GM19397 (cell line): ENCODE results near the gene PTX3.

Experiments used
- ATAC-seq: cut with Tn5 transposase; IDR thresholded peaks from one replicate; pipeline ENCODE4 v1.9.1; 2021; ENCODE audit warnings: mild to moderate bottlenecking, moderate library complexity; ENCODE audit not compliant: unreplicated experiment

Gene PTX3

GRCh38 chr3:157436583-157437291, at the start of gene PTX3:
Gene PTX3, plus strand, starts transcription at chr3:157436850. Its CDS starts 84 bp downstream, at chr3:157436934.
- ATAC-seq, result no peak

GRCh38 chr3:157387708-157388435, 48.8 kb upstream of the PTX3 start:
- no peak for ATAC-seq

GRCh38 chr3:157388976-157389375, 47.7 kb upstream of the PTX3 start:
- ATAC-seq, result no peak

DNA sequence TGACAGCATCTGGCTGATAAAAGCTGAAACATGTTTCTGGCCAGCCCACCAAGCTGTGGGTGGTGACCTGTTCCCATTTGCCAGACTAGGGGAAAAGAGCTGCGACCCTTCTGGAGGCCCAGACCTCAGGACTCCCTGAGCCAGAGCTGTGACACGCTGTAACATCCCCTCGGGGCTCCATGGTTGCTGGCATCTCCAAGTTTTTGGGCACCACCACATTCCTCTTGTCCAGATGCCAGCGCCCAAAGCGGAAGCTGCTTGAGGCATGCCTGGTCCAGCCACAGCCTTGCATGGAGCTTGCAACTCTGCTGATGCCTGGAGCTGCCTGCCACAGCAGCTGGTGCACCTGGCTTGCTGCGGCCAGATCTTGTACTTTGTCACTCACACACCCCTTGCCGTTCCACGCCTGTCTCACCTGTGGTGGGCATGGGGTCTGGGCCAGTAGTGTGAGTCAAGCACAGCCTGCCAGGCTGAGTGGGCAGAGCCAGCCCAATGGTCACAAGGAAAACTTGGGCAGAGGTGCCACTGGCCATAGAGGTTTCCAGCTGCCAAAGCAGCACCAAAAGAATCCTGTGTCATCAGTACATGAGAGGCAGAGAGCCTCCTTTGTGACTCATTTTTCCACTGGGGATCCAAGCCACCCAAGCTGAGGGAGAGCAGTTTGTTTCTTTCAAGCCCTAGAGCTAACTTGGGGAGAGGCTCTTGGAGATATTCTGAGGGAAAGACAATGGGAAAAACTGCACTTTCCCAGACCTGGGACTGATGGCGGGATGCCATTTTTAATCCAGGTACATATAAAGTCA, 45.7 kb upstream of the PTX3 start:
- ATAC-seq, result no peak

GRCh38 chr3:157392104-157392503, 44.5 kb upstream of the PTX3 start:
- no peak for ATAC-seq

GRCh38 chr3:157393113-157393512, 43.5 kb upstream of the PTX3 start:
- no peak for ATAC-seq

- ATAC-seq, result no peak
Observed at GRCh38 chr3:157394411-157394810, 42.2 kb upstream of the PTX3 start.

DNA sequence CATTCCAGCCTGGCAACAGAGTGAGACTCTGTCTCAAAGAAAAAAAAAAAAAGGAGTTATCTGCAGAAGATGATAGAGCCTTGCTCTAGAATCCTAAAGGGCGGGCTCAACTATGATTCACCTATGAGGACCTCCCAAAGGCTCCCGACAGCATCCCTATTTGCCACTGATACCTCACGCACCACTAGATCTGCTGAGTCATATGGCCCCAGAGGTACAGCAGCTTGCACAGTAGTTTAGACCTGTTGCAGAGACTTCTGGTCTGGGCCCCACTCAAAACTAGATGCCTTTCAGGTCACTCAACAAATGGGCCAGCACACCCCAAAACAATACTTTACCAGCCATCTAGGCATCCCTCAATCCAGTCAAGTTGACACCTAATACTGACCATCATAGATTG, 38.1 kb upstream of the PTX3 start:
- no peak for ATAC-seq

DNA sequence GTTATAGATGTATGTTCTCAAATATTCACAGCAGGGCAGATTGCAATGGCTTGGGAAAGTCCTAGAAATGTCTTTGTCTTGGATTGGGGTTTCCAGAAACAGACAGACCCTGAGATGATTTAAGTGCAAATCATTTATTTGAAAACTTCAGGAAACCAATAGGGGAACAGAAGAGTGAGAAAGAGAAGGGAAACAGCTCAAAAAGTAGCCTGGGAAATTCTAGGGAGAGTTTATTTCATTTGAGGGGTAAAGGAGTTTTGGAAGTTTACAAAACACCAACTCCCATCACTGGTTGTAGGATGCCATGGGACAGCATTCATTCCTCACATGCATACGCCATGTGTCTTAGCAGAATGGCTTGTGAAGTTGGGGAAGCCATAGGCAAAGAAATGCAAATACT, 32.3 kb upstream of the PTX3 start:
- ATAC-seq, result no peak

DNA sequence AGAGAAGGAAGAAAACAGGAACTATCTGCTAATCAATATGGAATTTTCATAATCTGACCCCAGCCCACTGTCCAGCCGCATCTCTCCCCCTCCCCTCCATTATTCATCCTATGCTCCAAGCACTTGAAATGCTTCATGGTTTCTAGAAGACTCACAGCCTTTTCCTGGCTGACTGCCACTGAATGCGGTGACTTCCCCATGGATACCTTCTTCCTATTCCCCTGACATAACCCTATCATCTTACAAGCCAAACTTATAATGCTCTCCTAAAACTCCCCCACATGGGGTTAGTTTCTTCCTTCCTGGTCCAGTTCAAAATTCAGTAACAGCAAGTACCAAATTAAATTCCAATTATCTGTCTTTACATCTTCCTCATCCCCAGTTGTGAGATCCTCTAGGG, 31.2 kb upstream of the PTX3 start:
- ATAC-seq, result no peak

- ATAC-seq, result no peak
Observed at GRCh38 chr3:157406394-157406793, 30.3 kb upstream of the PTX3 start.

GRCh38 chr3:157407769-157408168, 28.9 kb upstream of the PTX3 start:
- ATAC-seq, result no peak

GRCh38 chr3:157408499-157409149, 28.0 kb upstream of the PTX3 start:
- no peak for ATAC-seq

DNA sequence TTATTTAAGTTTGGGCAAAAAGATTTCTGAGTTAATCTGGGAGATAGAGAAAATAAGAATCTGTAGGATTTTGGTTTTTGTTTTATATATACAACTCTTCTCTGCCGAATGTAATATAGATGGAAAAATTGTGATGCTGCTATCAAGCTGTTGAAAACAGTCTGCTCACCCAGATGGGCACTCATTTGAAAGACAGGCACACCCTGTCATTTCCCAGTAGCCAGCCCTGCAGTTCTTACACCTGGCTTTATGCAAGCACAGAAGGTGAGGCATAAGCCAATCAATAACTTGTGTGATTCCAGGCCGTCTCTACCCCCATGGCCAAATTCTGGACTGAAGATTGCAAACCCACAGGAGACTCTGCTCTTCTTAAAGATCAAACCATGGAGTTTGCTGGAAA, 27.1 kb upstream of the PTX3 start:
- ATAC-seq, result no peak

DNA sequence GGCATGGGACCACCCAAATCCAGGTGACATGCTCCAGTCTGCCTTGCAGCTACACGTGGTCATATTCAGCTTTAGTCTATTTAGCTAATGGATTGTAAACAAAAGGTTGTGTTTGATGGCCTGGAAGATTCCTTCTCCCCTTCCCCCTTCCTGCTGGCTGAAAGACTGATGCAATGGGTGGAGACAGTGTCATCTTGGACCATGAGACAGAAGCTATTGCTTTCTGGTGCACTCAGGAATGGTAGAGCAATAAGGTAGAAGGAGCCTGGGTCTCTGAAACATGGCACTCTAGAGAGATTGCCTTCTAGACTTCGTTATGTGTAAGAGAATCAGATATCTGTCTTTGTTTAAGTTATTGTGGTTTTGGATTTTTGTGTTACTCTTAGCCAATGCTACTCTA, 25.7 kb upstream of the PTX3 start:
- no peak for ATAC-seq

DNA sequence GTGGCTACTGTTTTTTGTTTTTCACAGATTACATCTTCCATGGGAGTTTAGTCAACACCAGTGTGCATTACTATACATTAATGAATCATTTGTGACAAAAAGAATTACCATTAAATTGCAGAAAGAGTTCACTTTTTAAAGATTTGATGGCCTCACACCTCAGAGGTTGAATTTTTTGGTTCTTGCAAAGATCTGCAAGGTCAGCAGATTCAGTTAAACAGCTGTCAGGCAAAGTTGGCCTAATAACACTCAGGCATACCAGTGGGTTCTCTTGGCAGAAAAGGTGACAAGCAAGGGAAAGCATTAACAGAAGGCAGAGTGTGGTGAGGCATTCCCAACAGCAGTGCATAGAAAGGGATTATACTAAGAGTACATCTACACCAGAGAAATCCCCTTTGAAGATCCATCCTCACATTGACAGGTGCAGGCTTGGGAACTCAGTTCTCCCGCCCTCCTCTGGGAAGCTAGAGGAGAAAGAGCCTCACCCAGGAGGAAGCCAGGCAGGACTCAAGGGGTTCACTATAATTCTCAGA, 24.3 kb upstream of the PTX3 start:
- no peak for ATAC-seq

DNA sequence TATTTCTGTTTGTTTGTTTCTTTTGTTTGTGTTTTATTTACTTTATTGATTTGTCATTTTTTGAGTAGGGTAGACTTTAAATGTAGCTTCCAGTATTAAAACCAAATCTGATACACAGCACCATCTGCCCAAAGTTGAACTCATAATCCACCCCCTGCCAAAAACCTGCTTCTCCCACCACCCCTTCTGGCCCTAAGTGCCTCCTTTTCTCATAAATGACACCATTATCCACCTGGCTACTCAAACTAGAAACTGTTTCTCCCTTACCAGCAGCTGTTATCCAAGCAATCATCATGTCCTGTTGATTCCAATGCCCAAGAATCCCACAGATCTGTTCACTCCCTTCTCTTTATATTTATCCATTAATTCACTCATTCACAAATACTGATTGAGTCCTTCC, 21.8 kb upstream of the PTX3 start:
- no peak for ATAC-seq

- ATAC-seq, result no peak
Observed at GRCh38 chr3:157416347-157417087, 20.1 kb upstream of the PTX3 start.

DNA sequence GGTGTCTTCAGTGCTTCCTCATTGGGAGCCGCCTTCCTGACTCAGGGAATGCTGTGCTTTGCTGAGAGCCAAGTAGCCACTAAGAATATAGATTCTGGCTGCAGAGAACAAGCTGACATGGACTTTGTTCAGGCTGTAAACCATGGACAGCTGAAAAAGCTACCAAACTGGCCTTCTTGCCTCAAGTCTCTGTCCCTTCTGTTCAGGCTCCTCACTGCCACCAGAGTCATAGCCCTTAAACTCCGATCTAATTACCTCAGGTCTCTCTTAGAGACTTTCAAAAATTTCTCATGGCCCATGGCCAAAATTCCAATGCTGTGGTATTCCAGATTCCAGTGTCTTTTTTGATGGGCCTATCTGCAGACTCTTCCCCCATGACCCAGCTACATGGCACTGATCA, 19.4 kb upstream of the PTX3 start:
- no peak for ATAC-seq

DNA sequence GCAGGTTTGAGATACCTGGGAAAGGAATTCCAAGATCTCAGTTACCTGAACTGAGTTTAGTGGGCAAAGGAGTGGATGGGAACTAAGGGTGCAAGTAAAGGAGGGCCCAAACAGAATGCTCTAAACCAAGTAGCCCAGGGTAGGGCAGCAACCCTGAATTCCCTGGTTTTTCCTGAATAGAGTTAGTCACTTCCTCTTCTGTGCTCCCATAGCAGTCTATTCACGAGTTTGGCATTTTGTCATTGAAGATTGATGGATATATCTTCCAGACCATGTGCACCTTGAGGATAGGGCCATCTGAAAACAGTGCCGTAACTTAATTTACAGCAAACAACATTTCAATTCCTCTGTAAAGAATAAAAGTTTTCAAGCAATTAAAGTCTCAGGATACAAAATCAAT, 18.5 kb upstream of the PTX3 start:
- ATAC-seq, result no peak
